HG02943 (cell line): Measurements from ENCODE around the gene CLIC4.
"Not testable (repeated sequence)": the region's sequence is repeated elsewhere in the genome, so short reads cannot be mapped to it uniquely, and the experiment has no call there.

ENCODE experiments used
- ATAC-seq: cut with Tn5 transposase; IDR thresholded peaks from one replicate; pipeline ENCODE4 v1.9.1; 2021; ENCODE audit warnings: mild to moderate bottlenecking, low read depth, moderate library complexity; ENCODE audit not compliant: unreplicated experiment

The CLIC4 gene

DNA sequence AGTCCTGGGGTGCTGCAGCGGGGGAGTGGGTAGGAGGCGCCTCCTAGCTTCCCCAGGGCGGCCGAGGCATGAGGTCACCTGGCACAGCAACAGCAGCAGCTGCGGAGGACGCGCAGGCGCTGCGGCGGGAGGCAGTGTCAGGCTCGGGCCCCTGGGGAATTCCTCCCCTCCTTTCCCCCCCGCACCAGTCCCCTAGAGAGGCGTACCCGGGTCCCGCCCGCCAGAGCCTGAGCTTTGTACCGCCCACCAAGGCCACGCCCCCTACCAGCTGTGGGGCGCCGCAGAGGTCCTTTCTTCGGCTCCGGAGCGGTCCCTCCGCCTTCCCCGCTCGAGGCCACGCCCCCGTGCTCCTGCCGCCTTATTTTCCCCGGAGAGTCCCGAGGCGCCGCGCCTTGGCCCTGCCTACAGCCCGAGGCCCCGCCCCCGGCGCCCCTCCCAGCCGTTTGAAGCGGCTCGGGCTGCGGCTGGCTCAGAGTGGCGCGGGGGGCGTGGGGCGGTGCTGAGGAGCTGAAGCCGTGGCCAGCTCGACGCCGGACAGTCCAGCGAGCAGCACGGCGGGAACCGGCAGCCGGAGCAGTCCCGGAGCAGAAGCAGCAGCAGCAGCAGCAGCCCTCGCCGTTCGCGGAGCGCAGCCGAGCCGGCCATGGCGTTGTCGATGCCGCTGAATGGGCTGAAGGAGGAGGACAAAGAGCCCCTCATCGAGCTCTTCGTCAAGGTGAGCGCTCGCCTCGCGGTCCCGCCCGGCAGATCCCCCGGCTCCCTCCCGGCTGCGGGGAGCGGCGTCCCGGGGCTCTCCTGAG is at the start of gene CLIC4:
TSS of gene CLIC4 (plus strand) at position 537 of the 800 bp plus-strand sequence. CDS start at position 644, 107 bp downstream.
- ATAC-seq, result peak; percentile 62

DNA sequence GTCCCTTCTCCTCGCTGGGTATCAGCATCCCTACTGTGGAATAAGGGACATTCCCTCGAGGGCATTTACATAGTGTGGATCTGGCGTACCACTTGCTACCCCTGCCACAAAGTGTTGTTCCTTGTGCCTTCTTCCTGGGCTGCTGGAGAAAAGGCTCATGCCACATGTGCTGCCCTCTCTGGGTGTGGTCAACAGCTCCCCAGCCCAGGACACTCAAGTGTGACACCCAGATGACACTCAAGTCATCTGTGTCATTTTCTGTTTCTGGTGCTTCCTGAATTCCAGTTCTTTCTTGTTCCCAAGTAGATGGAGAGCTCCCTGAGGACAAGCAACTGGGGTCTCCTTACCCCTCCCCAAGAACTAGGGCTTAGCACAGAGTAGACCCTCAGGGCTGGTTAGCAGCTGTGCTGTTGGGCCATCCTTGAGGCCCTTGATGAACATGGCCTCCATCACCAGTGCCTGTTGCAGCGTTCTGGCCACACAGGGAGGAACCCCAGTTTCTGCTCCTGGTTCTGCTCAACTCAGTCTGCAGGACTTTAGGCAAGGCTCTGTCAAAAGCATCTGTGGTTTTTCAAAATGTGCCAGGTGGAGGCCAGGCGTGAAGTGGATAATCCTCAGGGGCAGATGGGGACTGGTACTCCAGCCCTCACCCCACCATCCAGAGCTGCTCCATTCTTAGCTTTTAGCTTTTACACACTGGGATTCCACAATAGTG is 49.0 kb upstream of the CLIC4 start:
- ATAC-seq, result no peak

DNA sequence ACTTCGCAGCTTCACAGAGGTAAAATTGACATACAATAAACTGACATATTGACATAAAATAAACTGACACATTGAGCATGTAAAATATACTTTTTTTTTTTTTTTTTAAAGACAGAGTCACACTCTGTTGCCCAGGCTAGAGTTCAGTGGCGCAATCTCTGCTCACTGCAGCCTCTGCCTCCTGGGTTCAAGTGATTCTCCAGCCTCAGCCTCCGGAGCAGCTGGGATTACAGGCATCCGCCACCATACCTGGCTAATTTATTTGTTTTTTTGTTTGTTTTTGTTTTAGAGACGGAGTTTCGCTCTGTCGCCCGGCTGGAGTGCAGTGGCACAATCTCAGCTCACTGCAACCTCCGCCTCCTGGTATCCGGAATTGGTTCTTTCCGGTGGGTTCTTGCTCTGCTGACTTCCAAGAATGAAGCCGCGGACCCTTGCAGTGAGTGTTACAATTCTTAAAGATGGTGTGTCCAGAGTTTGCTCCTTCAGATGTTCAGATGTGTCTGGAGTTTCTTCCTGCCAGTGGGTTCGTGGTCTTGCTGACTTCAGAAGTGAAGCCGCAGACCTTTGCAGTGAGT is 48.4 kb upstream of the CLIC4 start:
- no peak for ATAC-seq

DNA sequence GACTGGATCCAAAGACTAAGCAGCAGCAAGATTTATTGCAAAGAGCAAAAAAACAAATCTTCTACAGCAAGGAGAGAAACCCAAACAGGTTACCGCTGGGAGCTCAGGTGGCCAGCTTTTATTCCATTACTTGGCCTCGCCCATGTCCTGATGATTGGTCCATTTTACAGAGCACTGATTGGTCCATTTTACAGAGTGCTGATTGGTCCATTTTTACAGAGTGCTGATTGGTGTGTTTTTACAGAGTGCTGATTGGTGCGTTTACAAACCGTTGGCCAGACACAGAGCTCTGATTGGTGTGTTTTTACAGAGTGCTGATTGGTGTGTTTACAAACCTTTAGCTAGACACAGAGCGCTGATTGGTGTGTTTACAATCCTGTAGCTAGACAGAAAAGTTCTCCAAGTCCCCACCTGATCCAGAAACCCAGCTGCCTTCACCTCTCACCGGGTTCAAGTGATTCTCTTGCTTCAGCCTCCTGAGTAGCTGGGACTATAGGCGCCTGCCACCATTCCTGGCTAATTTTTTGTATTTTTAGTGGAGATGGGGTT is 47.7 kb upstream of the CLIC4 start:
- not testable (repeated sequence) for ATAC-seq

DNA sequence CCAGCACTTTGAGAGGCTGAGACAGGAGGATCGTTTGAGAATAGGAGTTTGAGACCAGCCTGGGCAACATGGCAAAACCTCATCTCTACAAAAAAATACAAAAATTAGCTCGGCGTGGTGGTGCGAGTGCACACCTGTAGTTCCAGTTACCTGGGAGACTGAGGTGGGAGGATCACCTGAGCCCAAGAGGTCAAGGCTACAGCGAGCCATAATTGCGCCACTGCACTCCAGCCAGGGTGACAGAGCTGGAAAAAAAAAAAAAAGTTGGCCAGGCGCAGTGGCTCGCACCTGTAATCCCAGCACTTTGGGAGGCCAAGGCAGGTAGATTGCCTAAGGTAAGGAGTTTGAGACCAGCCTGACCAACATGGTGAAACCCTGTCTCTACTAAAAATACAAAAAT is 46.9 kb upstream of the CLIC4 start:
- ATAC-seq, result not testable (repeated sequence)

DNA sequence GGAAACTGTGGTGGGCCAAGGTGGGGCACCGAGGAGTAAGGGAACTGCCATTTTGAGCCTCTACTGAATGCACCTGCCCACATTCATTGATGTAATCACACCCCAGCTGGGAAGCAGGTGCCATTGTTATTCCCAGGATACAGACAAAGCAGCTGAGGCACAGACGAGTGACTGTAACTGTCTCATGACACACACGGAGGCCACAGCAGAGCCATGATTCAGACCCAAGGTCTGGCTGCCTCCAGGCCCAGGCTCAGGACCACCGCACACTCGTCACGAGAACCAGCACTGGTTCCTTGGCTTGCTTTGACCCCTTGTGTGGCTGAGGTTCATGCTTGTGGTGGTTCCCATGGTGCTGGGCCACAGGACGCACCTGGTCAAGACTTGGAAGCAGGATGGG is 45.6 kb upstream of the CLIC4 start:
- no peak for ATAC-seq

DNA sequence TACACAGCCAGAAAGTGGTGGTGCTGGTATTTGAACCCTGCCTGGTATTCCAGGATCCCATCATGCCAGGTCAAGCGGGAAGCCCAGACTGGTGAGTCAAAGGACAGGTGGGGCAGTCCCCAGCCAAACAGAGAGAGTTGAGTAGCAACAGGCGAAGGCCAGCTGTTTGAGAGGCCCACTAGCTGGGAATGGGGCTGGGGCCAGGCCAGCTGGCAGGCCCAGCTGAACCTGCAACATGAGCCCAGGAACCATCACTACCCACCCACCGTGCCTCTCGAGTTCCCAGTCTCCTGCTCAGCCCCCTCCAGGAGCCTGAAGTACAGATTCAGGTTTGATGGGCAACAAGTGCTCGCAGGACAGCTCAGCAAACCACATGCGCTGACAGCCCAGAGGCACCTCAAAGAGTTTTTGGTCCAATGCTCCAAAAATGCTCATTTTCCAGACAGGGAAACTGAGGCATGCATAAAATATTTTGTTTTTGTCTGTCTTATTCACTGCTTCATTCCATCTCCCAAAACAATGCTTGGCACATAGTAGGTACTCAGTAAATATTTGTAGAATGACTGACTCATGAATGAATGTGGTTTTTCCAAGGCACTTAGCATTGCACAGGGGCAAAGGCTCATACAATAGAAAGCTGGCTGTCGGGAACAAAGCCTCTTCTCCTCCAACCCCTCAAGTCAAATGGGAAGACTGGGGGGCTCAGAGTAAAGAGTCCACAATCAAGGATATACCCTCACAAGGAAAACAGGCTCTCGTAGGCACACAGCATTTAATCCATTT is 42.5 kb upstream of the CLIC4 start:
- ATAC-seq, result no peak

DNA sequence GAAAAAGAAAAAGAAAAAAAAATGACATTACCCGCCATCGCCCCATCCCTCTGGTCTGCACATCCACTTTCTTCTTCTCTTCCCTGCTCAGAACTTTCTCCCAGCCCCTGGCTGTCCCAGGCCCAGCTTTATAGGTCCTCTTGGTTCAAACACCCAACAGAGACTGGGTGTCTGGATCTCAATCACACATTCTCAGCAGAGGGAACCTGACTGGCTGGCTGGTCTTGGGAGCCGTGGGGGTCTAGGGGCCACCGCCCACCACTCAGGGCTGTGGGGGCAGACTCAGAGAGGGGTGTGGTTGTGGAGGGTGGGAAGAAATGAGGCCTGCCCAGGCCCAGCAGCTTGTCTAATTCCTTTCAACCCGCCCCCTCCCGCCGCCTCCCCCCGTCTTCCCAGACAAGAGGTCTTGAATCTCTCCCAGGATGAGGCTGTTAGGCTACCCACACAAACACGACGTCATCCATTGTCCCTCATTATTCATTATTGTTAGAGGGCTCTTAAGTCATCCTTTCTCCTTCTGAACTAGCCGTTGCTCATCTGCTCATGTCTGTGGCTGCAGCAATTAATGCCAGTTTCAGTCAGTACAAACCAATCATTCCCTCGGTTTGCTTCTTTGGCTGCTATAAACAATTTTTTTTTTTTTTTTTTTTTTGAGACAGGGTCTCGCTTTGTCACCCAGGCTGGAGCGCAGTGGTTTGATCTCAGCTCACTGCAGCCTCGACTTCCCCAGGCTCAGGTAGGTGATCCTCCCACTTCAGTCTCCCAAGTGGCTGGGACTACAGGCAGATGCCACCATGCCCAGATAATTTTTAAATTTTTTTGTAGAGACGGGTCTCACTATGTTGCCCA is 40.6 kb upstream of the CLIC4 start:
- no peak for ATAC-seq

DNA sequence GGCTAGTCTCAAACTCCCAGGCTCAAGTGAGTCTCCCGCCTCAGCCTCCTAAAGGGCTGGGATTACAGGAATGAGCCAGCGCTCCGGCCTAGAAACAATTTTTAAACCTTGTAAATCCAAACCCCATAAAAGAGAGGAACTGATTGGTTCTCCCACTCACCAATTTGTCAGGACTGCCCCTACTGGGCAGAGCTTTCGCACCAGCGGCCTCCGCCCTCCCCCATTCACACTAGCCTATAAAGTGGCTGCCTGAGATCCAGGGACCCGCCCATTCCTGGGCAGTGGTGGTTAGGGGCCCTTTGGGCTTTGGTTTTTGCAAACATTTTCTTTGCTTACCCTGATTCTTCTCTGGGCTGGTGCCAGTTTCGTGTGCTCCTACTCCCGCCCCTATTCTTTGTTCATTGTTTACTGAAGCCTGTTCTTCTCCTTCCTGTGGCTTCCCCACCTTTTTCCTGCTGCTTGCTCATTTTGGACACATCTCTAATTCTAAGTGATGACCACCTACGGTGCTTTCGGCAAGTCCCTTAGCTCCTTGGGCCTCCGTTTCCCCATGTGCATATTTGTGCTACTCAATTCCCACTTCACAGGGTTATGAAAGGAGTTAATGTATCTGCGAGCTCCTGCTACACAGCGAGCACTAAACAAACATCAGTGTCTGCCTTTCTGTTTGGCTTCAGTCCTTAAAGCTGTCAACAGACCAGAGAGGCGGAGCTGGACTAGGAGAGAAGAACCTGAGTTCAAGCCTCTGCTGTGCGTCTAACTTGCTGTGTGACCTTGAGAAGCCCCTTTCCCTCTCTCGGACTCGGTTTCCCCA is 39.8 kb upstream of the CLIC4 start:
- no peak for ATAC-seq

DNA sequence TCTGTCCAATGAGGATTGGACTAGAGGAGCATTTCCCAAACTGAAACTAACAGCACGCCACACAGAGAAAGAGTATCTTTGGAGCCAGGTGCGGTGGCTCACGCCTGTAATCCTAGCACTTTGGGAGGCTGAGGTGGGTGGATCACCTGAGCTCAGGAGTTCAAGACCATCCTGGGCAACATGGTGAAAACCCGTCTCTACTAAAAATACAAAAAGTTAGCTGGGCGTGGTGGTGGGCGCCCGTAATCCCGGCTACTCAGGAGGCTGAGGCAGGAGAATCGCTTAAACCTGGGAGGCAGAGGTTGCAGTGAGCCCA is 39.2 kb upstream of the CLIC4 start:
- ATAC-seq, result not testable (repeated sequence)

DNA sequence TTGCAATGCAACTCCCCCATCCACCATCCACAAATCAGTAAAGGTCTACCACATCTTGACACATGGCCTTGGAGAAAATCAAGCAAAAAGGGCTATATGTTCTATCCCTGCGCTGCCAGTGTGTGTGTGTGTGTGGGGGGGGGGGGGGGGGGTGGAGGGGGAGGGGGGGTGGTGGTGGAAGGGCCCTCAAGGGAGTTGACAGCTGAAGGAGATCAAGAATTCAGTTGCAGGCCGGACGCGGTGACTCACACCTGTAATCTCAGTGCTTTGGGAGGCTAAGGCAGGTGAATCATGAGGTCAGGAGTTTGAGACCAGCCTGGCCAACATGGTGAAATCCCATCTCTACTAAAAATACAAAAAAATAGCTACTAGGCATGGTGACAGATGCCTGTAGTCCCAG is 37.6 kb upstream of the CLIC4 start:
- no peak for ATAC-seq

DNA sequence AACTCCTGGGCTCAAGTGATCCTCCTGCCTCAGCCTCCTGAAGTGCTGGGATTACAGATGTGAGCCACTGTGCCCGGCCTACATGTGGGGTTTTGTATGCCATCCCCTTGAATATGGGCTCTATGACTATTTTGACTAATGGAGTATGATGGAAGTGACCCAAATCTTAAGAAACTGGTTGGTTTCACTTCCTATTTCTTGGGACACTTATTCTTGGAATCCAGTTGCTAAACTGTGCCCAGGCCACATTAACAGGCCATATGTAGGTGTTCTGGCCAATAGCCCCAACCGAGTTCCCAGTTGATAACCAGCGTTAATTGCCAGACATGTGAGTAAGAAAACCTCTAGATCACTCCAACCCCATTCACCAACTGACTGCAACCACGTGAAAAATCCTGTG is 36.3 kb upstream of the CLIC4 start:
- no peak for ATAC-seq

DNA sequence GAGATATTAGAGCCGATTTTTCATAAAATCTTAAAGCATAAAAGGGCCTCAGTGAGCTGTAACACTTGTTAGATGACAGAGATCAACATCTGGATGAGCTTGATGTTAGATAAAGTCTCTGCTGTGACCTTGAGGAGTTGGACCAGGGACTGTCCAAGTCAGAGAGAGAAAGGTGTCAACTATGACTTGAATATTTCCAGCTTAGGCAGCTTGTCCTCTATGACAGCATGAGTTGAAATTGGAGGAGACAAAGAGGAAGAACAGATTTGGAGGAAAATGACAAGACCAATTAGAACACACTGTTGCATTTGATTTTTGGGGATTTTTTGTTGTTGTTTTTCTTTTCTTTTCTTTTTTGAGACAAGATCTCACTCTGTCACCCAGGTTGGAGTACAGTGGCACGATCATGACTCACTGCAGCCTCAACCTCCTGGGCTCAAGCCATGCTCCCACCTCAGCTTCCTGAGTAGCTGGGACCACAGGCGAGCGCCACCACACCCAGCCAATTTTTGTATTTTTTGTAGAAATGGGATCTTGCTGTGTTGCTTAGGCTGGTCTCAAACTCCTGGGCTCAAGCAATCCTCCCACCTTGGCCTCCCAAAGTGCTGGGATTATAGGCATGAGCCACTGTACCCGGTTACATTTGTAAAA is 35.3 kb upstream of the CLIC4 start:
- ATAC-seq, result no peak

DNA sequence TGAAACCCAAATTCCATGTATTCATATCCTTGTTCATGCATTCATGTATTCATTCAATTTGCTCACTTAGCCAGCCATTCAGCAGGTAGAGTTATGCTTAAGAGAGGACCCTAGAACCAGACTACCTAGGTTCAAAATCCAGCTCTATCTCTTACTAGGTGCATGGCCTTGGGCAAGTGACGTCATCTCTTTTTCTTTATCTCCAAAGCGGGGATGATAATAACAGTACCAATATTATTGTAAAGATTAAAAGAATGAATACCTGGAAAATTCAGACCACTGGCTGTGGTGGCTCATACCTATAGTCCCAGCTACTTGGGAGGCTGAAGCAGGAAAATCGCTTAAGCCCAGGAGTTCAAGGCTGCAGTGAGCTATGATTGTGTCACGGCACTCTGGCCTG is 33.9 kb upstream of the CLIC4 start:
- no peak for ATAC-seq

DNA sequence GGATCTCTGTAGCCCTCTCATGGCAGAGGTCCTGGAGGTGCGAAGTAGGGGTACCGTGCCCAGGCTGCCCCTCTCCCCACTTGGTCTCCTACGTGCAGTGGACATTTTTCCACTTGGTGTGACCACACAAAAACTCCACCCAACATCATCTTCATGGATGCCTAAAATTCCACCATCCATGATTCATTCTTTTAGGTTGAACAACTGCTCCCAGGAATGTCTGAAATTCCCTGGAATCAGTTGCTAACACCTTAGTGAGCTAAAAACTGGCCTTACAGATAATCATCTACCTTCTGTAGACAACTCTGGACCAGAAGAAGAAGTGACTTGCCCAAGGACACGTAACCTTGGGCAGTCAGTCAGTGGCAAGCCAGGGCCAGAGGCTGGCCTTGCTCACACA is 32.1 kb upstream of the CLIC4 start:
- no peak for ATAC-seq

DNA sequence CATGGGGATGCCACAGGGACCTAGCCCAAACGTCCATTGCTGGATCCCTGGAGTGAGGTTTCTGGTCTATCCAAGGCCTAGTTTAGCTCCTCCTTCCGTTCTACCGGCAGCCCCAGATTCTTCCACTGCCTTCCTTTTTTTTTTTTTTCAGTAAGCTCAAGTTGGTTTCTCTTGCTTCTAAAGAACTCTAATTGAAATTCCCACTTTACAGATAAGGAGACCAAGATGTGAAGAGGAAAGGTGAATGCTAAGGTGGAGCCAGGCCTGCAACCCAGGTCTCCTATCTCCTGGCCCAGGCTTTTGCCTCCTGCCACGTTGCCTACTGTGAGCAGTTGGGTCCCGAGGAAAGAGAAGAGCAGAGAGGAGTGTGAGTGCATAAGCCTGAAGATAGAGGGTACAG is 31.5 kb upstream of the CLIC4 start:
- no peak for ATAC-seq

DNA sequence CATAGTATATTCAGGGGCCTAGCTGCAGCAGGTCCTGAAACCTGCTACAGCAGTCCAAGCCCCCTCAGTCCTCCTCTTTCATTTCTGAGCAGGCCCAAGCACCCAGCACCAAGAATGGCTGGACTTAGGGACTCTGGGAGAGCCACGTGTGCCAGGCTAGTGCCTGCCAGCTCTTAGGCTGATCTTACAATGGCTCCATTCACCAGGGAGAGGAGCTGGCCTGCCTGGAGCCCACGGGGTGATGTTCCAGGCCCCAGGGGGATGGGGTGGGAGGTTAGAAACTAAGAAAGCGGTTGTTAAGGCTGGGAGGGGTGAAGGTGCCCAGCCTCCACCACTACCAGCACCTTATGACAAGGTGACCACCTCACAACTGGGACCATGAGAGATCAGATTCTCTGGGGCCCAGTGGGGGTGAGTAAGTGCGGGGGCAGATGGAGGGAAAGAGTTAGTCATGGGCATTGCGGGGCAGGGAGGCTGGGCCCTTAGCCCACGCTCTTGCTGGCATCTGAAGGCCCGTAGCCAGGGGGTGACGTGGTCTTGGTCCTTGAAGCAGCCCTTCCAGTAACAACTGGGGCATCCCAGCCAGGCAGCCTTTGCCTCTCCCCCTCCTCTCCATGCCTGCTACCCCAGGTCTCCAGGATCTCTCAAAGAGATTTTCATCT is 30.3 kb upstream of the CLIC4 start:
- ATAC-seq, result no peak

DNA sequence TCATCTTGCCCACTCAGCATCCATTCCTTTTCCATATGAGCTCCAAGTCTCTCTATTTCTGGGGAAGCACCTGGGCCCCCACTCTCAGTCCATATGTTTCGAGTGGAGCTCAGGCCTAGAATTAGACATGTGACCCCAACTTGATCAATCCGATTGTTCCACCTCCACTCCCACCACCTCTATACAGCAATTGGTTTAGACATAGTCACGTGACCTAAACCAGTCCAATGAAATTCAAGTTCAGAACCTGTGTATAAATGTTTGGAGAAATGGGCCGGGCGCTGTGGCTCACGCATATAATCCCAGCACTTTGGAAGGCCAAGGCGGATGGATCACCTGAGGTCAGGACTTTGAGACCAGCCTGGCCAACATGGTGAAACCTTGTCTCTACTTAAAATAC is 29.6 kb upstream of the CLIC4 start:
- no peak for ATAC-seq
